Right lobe of liver (tissue), 4 donors: ENCODE data around the gene RAB3IP.

Source experiments
- CTCF ChIP-seq, 4 donors: fragments of 200-600 bp in 3 of 4; fragments of 450-650 bp in 1 of 4; IDR thresholded peaks; one replicate each; pipeline versions ENCODE4 v1.5.1 to v1.8.0; 2016 to 2022; ENCODE audit warnings: antibody characterized with exemption in 4 of 4, mild to moderate bottlenecking in 2 of 4
- POLR2A ChIP-seq: fragments of 450-650 bp; IDR thresholded peaks from one replicate; pipeline ENCODE4 v1.6.1; 2017; ENCODE audit warnings: antibody characterized with exemption, mild to moderate bottlenecking
- donor health status: DM: no; HTN: no; CAD: no.
- donor health status: DM: no; HTN: no; CAD: no.
- donor health status: DM: no; HTN: yes; CAD: no.

GRCh38 chr12:69834147-69834546, 95.5 kb downstream of the RAB3IP start:
- no peak for TF ChIP-seq POLR2A
- no peak for TF ChIP-seq CTCF (IDR thresholded peaks at IDR 0.05)
